ENCODE data around the gene GHRHR. TPM values are rescaled to one million over a fixed set of nuclear protein-coding genes. Genes with fewer than 3 reads are reported as not detected.

Gene GHRHR
- total RNA-seq, 4 donors from 2014 or later: not detected

GRCh38 chr7:31017032-31017675, 53.4 kb downstream of the GHRHR start:
- H3K4me1 ChIP-seq: peaks cover 0 to 8% (median 0%) of the 10 kb centered on the region in 3 donors
- no peaks in the 10 kb centered on the region for H3K36me3 ChIP-seq
- peaks cover 10% of the 10 kb centered on the region for H3K27me3 ChIP-seq
- WGBS, 2 donors (ENCODE audit: low coverage in 1 of 2): no CpG with 5 or more reads among the region's 7 CpGs
- ATAC-seq: no peak
- no peak overlapping the region for H3K27ac ChIP-seq
- no peak overlapping the region for H3K4me3 ChIP-seq
- TF ChIP-seq POLR2A (IDR thresholded peaks at IDR 0.05): no peak
- TF ChIP-seq POLR2AphosphoS5 (IDR thresholded peaks at IDR 0.05): no peak
- TF ChIP-seq CTCF (IDR thresholded peaks at IDR 0.05): no peak
- no peak for TF ChIP-seq EP300 (IDR thresholded peaks at IDR 0.05)
- no peaks in the 10 kb centered on the region for H3K9me3 ChIP-seq

GRCh38 chr7:31017721-31018120, 54.0 kb downstream of the GHRHR start:
- H3K9me3 ChIP-seq: no peaks in the 10 kb centered on the region
- H3K4me3 ChIP-seq: no peak overlapping the region
- H3K27ac ChIP-seq: no peak overlapping the region
- H3K36me3 ChIP-seq: no peaks in the 10 kb centered on the region
- TF ChIP-seq POLR2AphosphoS5 (IDR thresholded peaks at IDR 0.05): no peak
- TF ChIP-seq POLR2A (IDR thresholded peaks at IDR 0.05): no peak
- TF ChIP-seq EP300 (IDR thresholded peaks at IDR 0.05): no peak
- no peak for TF ChIP-seq CTCF (IDR thresholded peaks at IDR 0.05)
- peaks cover 0 to 8% (median 0%) of the 10 kb centered on the region in 3 donors for H3K4me1 ChIP-seq
- no peak for ATAC-seq
- peaks cover 10% of the 10 kb centered on the region for H3K27me3 ChIP-seq
- WGBS, 2 donors (ENCODE audit: low coverage in 1 of 2): 100% methylated on average over 1 of the region's 5 CpGs; no CpG with 5 or more reads in 1 of the 2 donors

GRCh38 chr7:31019509-31019908, 55.8 kb downstream of the GHRHR start:
- Histone ChIP-seq H3K9me3 (no peaks in the 10 kb centered on the region), H3K4me1 (peaks cover 0 to 8% (median 0%) of the 10 kb centered on the region in 3 donors), H3K27me3 (peaks cover 10% of the 10 kb centered on the region), H3K36me3 (no peaks in the 10 kb centered on the region), H3K27ac (no peak overlapping the region), H3K4me3 (no peak overlapping the region)
- ATAC-seq: no peak
- no peak for TF ChIP-seq EP300 (IDR thresholded peaks at IDR 0.05)
- no peak for TF ChIP-seq CTCF (IDR thresholded peaks at IDR 0.05)
- TF ChIP-seq POLR2AphosphoS5 (IDR thresholded peaks at IDR 0.05): no peak
- TF ChIP-seq POLR2A (IDR thresholded peaks at IDR 0.05): no peak
- WGBS, 2 donors (ENCODE audit: low coverage in 1 of 2): no CpG with 5 or more reads among the region's 1 CpG

GRCh38 chr7:31020161-31020560, 56.4 kb downstream of the GHRHR start:
- ATAC-seq: no peak
- H3K27me3 ChIP-seq: peaks cover 10% of the 10 kb centered on the region
- H3K4me1 ChIP-seq: peaks cover 0 to 8% (median 0%) of the 10 kb centered on the region in 3 donors
- H3K27ac ChIP-seq: no peak overlapping the region
- 100% methylated on average over 2 of the region's 3 CpGs; no CpG with 5 or more reads in 1 of the 2 donors for WGBS, 2 donors (ENCODE audit: low coverage in 1 of 2)
- no peaks in the 10 kb centered on the region for H3K36me3 ChIP-seq
- TF ChIP-seq POLR2A (IDR thresholded peaks at IDR 0.05) (no peak), CTCF (IDR thresholded peaks at IDR 0.05) (no peak), POLR2AphosphoS5 (IDR thresholded peaks at IDR 0.05) (no peak), EP300 (IDR thresholded peaks at IDR 0.05) (no peak)
- H3K9me3 ChIP-seq: no peaks in the 10 kb centered on the region
- no peak overlapping the region for H3K4me3 ChIP-seq

GRCh38 chr7:31020652-31021051, 56.9 kb downstream of the GHRHR start:
- no peak for TF ChIP-seq POLR2AphosphoS5 (IDR thresholded peaks at IDR 0.05)
- H3K27ac ChIP-seq: no peak overlapping the region
- H3K4me1 ChIP-seq: peaks cover 0 to 8% (median 0%) of the 10 kb centered on the region in 3 donors
- ATAC-seq: no peak
- H3K27me3 ChIP-seq: peaks cover 10% of the 10 kb centered on the region
- H3K4me3 ChIP-seq: no peak overlapping the region
- no peaks in the 10 kb centered on the region for H3K9me3 ChIP-seq
- 57 to 100% methylated on average over 2 to 3 of the region's 3 CpGs for WGBS, 2 donors (ENCODE audit: low coverage in 1 of 2)
- no peaks in the 10 kb centered on the region for H3K36me3 ChIP-seq
